Measurements from ENCODE around the gene CCDC12.

DNA sequence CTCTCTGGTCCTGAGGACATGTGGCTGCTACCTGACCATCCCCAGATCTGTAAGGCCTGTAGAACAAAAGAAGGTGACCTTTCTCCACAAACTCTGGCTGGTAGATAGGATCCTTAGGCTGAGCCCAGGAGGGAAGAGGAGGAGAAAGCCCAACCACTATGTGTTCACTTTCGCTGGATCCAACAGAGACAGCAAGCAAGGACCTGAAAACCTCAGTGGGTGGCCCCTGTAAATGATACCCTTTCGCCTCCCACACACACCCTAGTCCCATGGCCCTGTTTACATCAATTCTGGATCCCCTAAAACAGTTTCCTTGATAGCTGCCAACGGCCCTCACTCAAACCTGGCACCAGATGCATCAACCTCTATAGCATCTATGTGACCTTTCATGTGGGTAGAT lies 22.4 kb downstream of the CCDC12 start:
- TF ChIP-seq, protein P1, sequence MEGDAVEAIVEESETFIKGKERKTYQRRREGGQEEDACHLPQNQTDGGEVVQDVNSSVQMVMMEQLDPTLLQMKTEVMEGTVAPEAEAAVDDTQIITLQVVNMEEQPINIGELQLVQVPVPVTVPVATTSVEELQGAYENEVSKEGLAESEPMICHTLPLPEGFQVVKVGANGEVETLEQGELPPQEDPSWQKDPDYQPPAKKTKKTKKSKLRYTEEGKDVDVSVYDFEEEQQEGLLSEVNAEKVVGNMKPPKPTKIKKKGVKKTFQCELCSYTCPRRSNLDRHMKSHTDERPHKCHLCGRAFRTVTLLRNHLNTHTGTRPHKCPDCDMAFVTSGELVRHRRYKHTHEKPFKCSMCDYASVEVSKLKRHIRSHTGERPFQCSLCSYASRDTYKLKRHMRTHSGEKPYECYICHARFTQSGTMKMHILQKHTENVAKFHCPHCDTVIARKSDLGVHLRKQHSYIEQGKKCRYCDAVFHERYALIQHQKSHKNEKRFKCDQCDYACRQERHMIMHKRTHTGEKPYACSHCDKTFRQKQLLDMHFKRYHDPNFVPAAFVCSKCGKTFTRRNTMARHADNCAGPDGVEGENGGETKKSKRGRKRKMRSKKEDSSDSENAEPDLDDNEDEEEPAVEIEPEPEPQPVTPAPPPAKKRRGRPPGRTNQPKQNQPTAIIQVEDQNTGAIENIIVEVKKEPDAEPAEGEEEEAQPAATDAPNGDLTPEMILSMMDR (conservative IDR thresholded peaks at IDR 0.05 in 1 of 2, IDR thresholded peaks at IDR 0.05 in 1 of 2; ENCODE audit: extremely low read depth in 1 of 2, insufficient read depth in 1 of 2, low read depth in 1 of 2, low read length in 2 of 2): no peak
- no peak for TF ChIP-seq EZH2 (IDR thresholded peaks at IDR 0.05; ENCODE audit: borderline replicate concordance, low read length)

Data from mammary epithelial cell (primary cell).